H9 (cell line): ENCODE results near the gene KCNMA1. TPM values are rescaled to one million over a fixed set of nuclear protein-coding genes. Genes with fewer than 3 reads are reported as not detected.

Source experiments
- DNase-seq: peaks from one replicate; pipeline ENCODE4 v3.0.0-alpha.2; 2017
- H2AFZ ChIP-seq: one replicate; pipeline ENCODE4 v1.6.1; 2013; ENCODE audit warnings: mild to moderate bottlenecking, low read length, control low read depth, moderate library complexity
- H2AK5ac ChIP-seq: 2 replicates; pipeline ENCODE4 v1.6.1; 2013; ENCODE audit warnings: low read length, control low read depth, mixed read lengths; ENCODE audit not compliant: insufficient read length
- H2BK120ac ChIP-seq: one replicate; pipeline ENCODE4 v1.6.1; 2013; ENCODE audit warnings: low read depth, mild to moderate bottlenecking, low read length, control low read depth, inconsistent platforms; ENCODE audit not compliant: poor library complexity, severe bottlenecking
- H2BK12ac ChIP-seq: 2 replicates; pipeline ENCODE4 v1.6.1; 2013; ENCODE audit warnings: low read length, control low read depth, mixed read lengths, low read depth; ENCODE audit not compliant: insufficient read length
- H2BK15ac ChIP-seq: 2 replicates; pipeline ENCODE4 v1.6.1; 2013; ENCODE audit warnings: low read depth, low read length, control low read depth
- H2BK20ac ChIP-seq: one replicate; pipeline ENCODE4 v1.6.1; 2013; ENCODE audit warnings: low read depth, mild to moderate bottlenecking, low read length, control low read depth, inconsistent platforms; ENCODE audit not compliant: poor library complexity, severe bottlenecking
- H2BK5ac ChIP-seq: 2 replicates; pipeline ENCODE4 v1.6.1; 2013; ENCODE audit warnings: low read length, control low read depth, mixed read lengths; ENCODE audit not compliant: insufficient read length
- H3K14ac ChIP-seq: 2 replicates; pipeline ENCODE4 v1.6.1; 2013; ENCODE audit warnings: low read length, control low read depth; ENCODE audit not compliant: insufficient read depth
- H3K18ac ChIP-seq: 2 replicates; pipeline ENCODE4 v1.6.1; 2013; ENCODE audit warnings: low read depth, mild to moderate bottlenecking, mixed read lengths, low read length, control low read depth; ENCODE audit not compliant: insufficient read length
- H3K23ac ChIP-seq: 2 replicates; pipeline ENCODE4 v1.6.1; 2013; ENCODE audit warnings: low read length, control low read depth, mixed read lengths, low read depth; ENCODE audit not compliant: insufficient read length
- H3K23me2 ChIP-seq: 2 replicates; pipeline ENCODE4 v1.6.1; 2013; ENCODE audit warnings: low read depth, mild to moderate bottlenecking, mixed read lengths, low read length, control low read depth; ENCODE audit not compliant: insufficient read length, poor library complexity, severe bottlenecking
- H3K27ac ChIP-seq: 2 replicates; pipeline ENCODE4 v1.5.1; 2013; ENCODE audit warnings: low read length, control low read depth, mixed read lengths, low read depth; ENCODE audit not compliant: insufficient read length
- H3K27me3 ChIP-seq: 2 replicates; pipeline ENCODE4 v1.6.1; 2013; ENCODE audit warnings: low read length, control low read depth, inconsistent platforms; ENCODE audit not compliant: insufficient read depth
- H3K4ac ChIP-seq: 2 replicates; pipeline ENCODE4 v1.6.1; 2013; ENCODE audit warnings: low read depth, mild to moderate bottlenecking, control low read depth, inconsistent platforms, low read length, moderate library complexity
- H3K4me1 ChIP-seq: 2 replicates; pipeline ENCODE4 v1.6.1; 2013; ENCODE audit warnings: low read length, control low read depth, inconsistent platforms; ENCODE audit not compliant: insufficient read depth
- H3K4me2 ChIP-seq: 2 replicates; pipeline ENCODE4 v1.6.1; 2013; ENCODE audit warnings: low read length, control low read depth, mixed read lengths; ENCODE audit not compliant: insufficient read length, insufficient read depth
- H3K56ac ChIP-seq: 2 replicates; pipeline ENCODE4 v1.6.1; 2013; ENCODE audit warnings: low read depth, mild to moderate bottlenecking, mixed read lengths, low read length, control low read depth; ENCODE audit not compliant: insufficient read length
- H3K79me1 ChIP-seq: 2 replicates; pipeline ENCODE4 v1.6.1; 2013; ENCODE audit warnings: low read depth, mild to moderate bottlenecking, moderate library complexity, low read length, control low read depth, inconsistent platforms; ENCODE audit not compliant: insufficient read depth, poor library complexity, severe bottlenecking
- H3K79me2 ChIP-seq: 2 replicates; pipeline ENCODE4 v1.6.1; 2013; ENCODE audit warnings: low read length, control low read depth, inconsistent platforms; ENCODE audit not compliant: insufficient read depth
- H3K9ac ChIP-seq: 2 replicates; pipeline ENCODE4 v1.6.1; 2013; ENCODE audit warnings: low read length, control low read depth, mixed read lengths; ENCODE audit not compliant: insufficient read length; ENCODE audit errors: extremely low read depth
- H3K9me3 ChIP-seq: one replicate; pipeline ENCODE4 v1.6.1; 2013; ENCODE audit warnings: low read depth, low read length, inconsistent platforms; ENCODE audit not compliant: control insufficient read depth
- H3T11ph ChIP-seq: one replicate; pipeline ENCODE4 v1.6.1; 2013; ENCODE audit warnings: mild to moderate bottlenecking, low read length, control low read depth, inconsistent platforms
- H4K20me1 ChIP-seq: one replicate; pipeline ENCODE4 v1.6.1; 2013; ENCODE audit not compliant: control insufficient read depth, insufficient read length, insufficient read depth
- H4K5ac ChIP-seq: 2 replicates; pipeline ENCODE4 v1.6.1; 2013; ENCODE audit warnings: low read depth, mild to moderate bottlenecking, mixed read lengths, low read length, control low read depth; ENCODE audit not compliant: insufficient read length
- H4K8ac ChIP-seq: replicated peaks from 2 replicates; pipeline ENCODE4 v1.6.1; 2013; ENCODE audit warnings: low read length, control low read depth, mixed read lengths, low read depth; ENCODE audit not compliant: insufficient read length
- H4K91ac ChIP-seq: 2 replicates; pipeline ENCODE4 v1.6.1; 2013; ENCODE audit warnings: low read depth, mild to moderate bottlenecking, moderate library complexity, mixed read lengths, low read length, control low read depth; ENCODE audit not compliant: insufficient read length
- H3K27ac Mint-ChIP-seq, 3 experiments: 2 replicates in 2 of 3; 3 replicates in 1 of 3; pipeline ENCODE4 v1.8.0; 2020 to 2021; ENCODE audit warnings: mixed read lengths in 3 of 3, mild to moderate bottlenecking in 1 of 3, moderate library complexity in 1 of 3
- H3K27me3 Mint-ChIP-seq: 2 replicates; pipeline ENCODE4 v1.8.0; 2021; ENCODE audit warnings: low read depth, mild to moderate bottlenecking, moderate library complexity, mixed read lengths
- H3K36me3 Mint-ChIP-seq, 3 experiments: 2 replicates in 2 of 3; 3 replicates in 1 of 3; pipeline ENCODE4 v1.8.0; 2020 to 2021; ENCODE audit warnings: low read depth in 3 of 3, mixed read lengths in 3 of 3; ENCODE audit not compliant: insufficient read depth in 1 of 3
- H3K4me1 Mint-ChIP-seq, 2 experiments: 2 replicates each; pipeline ENCODE4 v1.8.0; 2020; ENCODE audit warnings: mixed read lengths in 2 of 2
- H3K4me3 Mint-ChIP-seq, 2 experiments: 2 replicates in 1 of 2; 3 replicates in 1 of 2; pipeline ENCODE4 v1.8.0; 2020 to 2021; ENCODE audit warnings: mild to moderate bottlenecking in 2 of 2, mixed read lengths in 2 of 2, moderate library complexity in 1 of 2
- H3K9me3 Mint-ChIP-seq, 2 experiments: 2 replicates in 1 of 2; 3 replicates in 1 of 2; pipeline ENCODE4 v1.8.0; 2020; ENCODE audit warnings: mild to moderate bottlenecking in 2 of 2, mixed read lengths in 2 of 2, moderate library complexity in 1 of 2
- WGBS: extraction: QIAGEN DNeasy Blood & Tissue Kit; methylation state at CpG from one replicate; pipeline ENCODE4 v1.1.7; 2013; ENCODE audit warnings: missing lambda C conversion rate, low lambda C conversion rate, mixed read lengths; ENCODE audit not compliant: insufficient read length; ENCODE audit errors: extremely low coverage; 5-methylcytosine and 5-hydroxymethylcytosine counted together
- total RNA-seq: library from RNA; stranded (reverse); gene quantifications from 2 replicates; pipeline ENCODE4 v1.2.1, GENCODE V29; 2021
- TF ChIP-seq, protein P1 (sequence below): fragments of 200-600 bp; sonication (generic); conservative IDR thresholded peaks from 3 replicates; pipeline ENCODE4 v1.8.0; 2021; ENCODE audit warnings: antibody characterized with exemption, mild to moderate bottlenecking

Gene KCNMA1
- total RNA-seq, 1 experiment from 2014 or later = 2.0 TPM

- Mint-ChIP-seq H3K36me3 (no peaks in the 10 kb centered on the region), H3K4me3 (no peak overlapping the region), H3K27ac (no peak overlapping the region), H3K4me1 (peaks cover 34 to 41% of the 10 kb centered on the region in 2 experiments), H3K27me3 (no peaks in the 10 kb centered on the region; the same call in none of the 2 replicates), H3K9me3 (no peaks in the 10 kb centered on the region)
- no peak overlapping the region for H2BK15ac ChIP-seq
- H3K4ac ChIP-seq = no peak overlapping the region
- no peak overlapping the region for H3K23ac ChIP-seq
- no peak overlapping the region for H3K56ac ChIP-seq
- no peak overlapping the region for H2BK120ac ChIP-seq
- H2AK5ac ChIP-seq = no peak overlapping the region
- WGBS = no CpG with 5 or more reads among the region's 3 CpGs
- no peak overlapping the region for H3T11ph ChIP-seq
- H4K8ac ChIP-seq = no peak overlapping the region
- no peaks in the 10 kb centered on the region for H3K79me2 ChIP-seq
- TF ChIP-seq, protein P1, sequence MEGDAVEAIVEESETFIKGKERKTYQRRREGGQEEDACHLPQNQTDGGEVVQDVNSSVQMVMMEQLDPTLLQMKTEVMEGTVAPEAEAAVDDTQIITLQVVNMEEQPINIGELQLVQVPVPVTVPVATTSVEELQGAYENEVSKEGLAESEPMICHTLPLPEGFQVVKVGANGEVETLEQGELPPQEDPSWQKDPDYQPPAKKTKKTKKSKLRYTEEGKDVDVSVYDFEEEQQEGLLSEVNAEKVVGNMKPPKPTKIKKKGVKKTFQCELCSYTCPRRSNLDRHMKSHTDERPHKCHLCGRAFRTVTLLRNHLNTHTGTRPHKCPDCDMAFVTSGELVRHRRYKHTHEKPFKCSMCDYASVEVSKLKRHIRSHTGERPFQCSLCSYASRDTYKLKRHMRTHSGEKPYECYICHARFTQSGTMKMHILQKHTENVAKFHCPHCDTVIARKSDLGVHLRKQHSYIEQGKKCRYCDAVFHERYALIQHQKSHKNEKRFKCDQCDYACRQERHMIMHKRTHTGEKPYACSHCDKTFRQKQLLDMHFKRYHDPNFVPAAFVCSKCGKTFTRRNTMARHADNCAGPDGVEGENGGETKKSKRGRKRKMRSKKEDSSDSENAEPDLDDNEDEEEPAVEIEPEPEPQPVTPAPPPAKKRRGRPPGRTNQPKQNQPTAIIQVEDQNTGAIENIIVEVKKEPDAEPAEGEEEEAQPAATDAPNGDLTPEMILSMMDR = no peak
- H4K5ac ChIP-seq = no peak overlapping the region
- no peak overlapping the region for H2BK20ac ChIP-seq
- no peaks in the 10 kb centered on the region for H3K27me3 ChIP-seq
- H2AFZ ChIP-seq = no peak overlapping the region
- DNase-seq = no peak
- peaks cover 15% of the 10 kb centered on the region; the same call in 1 of the 2 replicates for H3K4me1 ChIP-seq
- H2BK5ac ChIP-seq = no peak overlapping the region
- H3K9me3 ChIP-seq = no peaks in the 10 kb centered on the region
- H3K79me1 ChIP-seq = no peaks in the 10 kb centered on the region
- H3K23me2 ChIP-seq = no peaks in the 10 kb centered on the region
- no peak overlapping the region for H2BK12ac ChIP-seq
- H3K4me2 ChIP-seq = no peak overlapping the region
- H3K9ac ChIP-seq = no peak overlapping the region
- H3K18ac ChIP-seq = no peak overlapping the region
- H3K14ac ChIP-seq = no peak overlapping the region
- H4K20me1 ChIP-seq = no peaks in the 10 kb centered on the region
- H3K27ac ChIP-seq = no peak overlapping the region
- no peak overlapping the region for H4K91ac ChIP-seq
Observed at GRCh38 chr10:77530011-77530410, 107.6 kb downstream of the KCNMA1 start.
